HG03378 (cell line): ENCODE data around the gene EEFSEC.

Source experiments
- ATAC-seq: cut with Tn5 transposase; IDR thresholded peaks from one replicate; pipeline ENCODE4 v1.9.1; 2021; ENCODE audit warnings: mild to moderate bottlenecking, moderate library complexity; ENCODE audit not compliant: unreplicated experiment

EEFSEC gene

GRCh38 chr3:128310286-128311058, 157.2 kb downstream of the EEFSEC start:
- ATAC-seq, result no peak

- ATAC-seq, result no peak
Measured at GRCh38 chr3:128311441-128311844, 158.2 kb downstream of the EEFSEC start.

DNA sequence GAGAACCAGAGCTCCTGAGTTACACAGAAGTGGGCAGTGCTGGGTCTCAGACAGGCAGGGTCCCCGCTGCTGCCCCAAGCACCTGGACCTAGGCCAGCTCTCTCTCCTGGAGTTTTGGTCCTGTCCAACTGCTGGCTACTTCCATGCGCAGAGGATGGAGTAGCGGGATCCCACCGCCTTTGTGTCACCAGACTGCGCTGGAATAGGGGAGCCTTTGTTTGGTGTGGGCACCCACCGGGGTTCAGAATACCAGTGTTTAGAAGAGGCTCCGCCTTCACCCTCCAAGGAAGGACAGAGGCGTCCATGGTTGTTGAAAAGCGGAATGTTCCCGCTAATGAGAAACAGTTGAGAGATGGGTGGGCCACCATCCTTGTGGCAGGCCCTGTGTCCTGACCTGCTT, 159.0 kb downstream of the EEFSEC start:
- ATAC-seq, result no peak

DNA sequence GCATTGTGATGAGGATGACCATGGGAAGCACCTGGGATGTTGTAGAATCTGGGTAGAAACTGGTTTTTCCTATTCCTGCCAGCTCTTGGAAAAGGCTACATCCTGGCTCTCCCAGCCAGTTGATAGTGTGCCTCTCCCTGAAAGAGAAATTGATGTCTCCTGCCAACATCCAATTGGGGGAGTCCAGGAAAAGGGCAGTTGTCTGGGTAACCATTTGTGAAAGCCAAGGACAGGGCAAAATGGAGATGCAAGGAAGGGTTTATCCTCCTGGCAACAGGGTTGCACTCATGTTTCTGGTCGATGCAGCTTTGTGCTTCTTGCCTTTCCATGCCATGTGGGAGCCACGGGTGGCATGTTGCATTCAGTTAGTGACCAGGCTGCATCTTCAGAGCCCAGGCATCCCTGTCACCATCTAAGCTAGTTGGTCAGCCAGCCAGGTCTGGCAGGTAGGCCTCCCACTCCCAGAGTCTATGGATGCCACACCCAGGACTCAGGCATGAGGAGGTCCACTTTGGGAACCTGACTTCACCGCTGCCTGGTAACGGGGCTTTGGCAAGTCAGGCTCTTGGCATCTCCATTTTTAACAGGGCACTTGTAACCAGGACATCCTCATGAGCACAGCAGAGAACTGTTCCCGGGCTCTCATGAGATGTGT, 159.9 kb downstream of the EEFSEC start:
- no peak for ATAC-seq

DNA sequence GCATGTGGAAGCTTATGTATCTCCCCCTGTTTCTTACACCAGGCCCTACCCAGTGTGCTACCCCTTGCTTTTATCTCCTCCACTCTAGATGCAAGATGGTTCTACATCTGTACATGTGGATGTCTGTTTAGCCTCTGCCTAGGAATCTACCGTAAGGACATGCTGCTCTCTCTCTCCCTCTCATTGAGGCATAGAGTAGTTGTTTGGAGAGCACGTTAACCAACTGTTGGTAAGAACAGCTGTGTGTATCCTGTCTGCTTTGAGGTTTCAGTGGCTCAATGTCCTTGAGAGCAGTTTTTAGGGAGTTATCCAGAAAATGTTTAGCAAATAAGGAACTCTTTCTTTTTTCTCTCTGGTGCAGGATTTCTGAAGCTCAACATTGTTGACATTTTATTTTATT, 160.7 kb downstream of the EEFSEC start:
- ATAC-seq, result no peak

GRCh38 chr3:128315313-128315712, 162.0 kb downstream of the EEFSEC start:
- no peak for ATAC-seq

GRCh38 chr3:128316481-128316891, 163.2 kb downstream of the EEFSEC start:
- no peak for ATAC-seq

DNA sequence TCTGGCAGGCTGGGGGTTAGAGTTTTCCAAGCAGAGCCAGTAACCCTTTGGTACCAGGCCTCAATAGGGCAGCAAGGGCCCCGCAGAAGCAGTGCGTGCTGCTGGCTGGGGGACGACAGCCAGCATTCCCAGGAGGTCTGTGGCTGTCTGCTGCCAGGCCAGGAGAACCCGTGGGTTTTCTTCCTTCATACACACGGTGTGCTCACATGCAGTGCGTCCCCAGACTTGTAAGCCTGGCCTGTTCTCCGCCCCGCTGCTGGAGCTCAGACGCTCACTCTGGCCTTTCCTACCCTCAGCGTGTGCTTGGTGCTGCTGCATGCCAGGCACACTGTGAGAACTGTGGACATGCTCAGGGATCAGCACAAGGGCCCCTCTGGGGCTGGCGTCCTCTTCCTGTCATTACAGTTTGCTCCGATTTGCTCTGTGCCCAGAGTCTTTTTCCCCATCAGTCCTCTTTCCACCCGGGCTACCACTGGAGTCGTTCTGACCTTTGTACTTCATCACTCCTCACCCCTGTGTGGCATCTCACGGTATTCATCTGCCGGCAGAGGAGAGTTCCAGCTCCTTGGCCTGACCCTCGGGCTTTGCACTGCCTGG, 163.9 kb downstream of the EEFSEC start:
- ATAC-seq, result no peak

DNA sequence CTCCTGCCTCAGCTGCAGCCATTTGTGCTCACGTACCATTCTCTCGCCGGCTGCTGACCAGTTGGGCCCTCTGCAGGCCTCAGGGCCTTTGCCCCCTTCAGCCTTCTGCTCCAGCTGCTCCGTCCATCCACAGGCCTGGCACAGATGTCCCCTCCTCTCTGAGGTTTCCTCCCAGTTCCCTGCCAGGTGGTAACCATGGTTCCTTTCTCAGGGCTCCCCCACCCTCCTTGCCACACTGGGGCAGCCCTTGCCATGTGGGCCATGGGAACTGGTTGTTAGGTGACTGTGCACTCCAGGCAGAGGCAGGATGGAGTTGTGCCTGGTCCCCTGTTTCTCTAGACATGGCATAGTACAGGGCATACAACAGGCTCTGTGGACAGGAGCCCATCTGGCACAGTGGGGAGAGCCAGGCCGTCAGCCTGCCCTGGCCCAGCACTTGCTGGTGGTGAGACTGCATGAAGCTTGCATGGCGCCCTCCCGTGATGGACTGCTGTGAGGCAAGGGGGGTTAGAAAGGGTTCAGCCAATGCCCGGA, 164.5 kb downstream of the EEFSEC start:
- no peak for ATAC-seq

- ATAC-seq, result no peak
Measured at GRCh38 chr3:128318275-128318941, 165.1 kb downstream of the EEFSEC start.

DNA sequence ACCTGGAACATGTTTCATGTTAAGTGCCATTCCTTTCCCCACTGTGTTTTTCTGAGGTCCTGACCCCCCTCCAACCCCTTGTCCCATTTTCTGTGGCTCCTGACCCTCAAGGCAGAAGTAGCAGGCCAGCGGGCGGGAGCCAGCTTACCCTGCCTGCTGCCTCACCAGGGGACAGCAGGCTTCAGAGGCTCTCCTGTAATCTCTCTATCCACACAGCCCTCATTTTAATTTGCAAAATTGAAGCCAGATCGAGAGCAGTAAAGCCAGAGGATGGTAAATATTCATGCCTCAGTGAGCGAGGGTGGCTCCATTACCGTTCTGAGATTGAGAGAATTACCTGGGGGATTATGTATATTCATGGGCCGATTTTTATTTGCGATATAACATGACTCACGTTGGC, 165.8 kb downstream of the EEFSEC start:
- ATAC-seq, result no peak

DNA sequence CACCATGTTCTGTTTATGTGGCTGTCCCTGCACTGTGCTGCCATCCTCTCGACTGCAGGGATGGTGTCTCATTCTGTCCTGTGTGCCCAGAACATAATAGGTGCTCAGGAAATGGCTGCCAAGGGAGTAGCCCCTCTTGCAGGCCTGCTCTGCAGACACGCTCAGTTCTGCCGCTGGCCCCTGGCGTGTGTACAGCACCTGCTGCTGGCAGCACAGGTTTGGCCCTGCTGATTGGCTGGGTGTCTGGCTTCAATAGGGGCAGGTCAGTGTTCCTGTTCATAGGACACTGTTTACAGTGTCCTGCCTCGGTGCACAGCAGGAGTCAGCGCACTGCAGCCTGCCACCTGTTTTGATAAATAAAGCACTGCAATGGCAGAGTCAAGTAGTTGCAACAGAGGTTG, 166.5 kb downstream of the EEFSEC start:
- ATAC-seq, result no peak

GRCh38 chr3:128320551-128321340, 167.5 kb downstream of the EEFSEC start:
- no peak for ATAC-seq

- no peak for ATAC-seq
Measured at GRCh38 chr3:128321418-128321817, 168.1 kb downstream of the EEFSEC start.

DNA sequence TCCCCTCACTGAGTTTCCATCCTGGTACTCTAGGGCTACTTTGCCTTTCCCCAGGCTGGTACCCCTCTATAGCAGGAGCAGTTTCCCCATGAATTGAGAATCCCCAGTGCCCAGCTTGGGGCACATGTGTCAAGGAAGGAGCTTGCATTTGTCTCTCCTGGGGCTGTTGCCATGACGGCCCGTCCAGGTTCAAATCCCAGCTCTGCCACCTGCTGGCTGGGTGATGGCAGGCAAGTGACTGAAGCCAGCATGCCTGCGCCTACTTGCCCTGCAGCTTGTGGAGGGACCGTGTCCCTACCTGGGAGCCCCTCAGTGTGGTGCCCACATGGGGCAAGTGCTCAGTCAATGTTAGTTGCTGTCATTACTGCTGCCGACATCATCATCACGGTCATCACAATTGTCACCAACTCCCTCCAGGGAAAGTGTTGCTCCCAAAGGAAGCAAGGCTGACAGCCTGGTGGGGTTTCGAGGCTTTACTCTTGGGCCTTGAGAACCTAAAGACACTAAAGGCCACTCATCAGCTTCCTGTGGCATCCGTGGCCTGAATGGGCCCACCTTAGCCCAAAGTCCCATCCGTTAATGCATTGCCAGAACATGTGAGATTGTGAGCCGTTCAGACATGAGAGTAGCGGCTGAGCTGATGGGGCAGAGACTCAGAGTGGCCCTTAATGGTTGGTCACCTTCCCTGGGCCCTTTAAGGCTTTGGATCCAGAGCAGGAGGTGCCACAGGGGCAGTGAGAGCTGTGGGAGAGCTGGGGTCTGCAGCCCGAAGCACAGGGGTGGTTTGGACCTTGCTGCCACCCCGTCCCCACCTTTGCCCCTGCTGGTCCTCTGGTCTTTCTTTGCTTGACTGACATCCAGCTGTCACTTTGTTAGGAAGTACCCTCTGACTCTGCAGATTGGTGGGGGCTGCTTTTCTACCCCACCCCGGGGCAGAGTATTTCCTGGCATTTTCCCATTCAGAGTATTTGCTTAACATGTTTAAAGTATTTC, 169.0 kb downstream of the EEFSEC start:
- ATAC-seq, result no peak

DNA sequence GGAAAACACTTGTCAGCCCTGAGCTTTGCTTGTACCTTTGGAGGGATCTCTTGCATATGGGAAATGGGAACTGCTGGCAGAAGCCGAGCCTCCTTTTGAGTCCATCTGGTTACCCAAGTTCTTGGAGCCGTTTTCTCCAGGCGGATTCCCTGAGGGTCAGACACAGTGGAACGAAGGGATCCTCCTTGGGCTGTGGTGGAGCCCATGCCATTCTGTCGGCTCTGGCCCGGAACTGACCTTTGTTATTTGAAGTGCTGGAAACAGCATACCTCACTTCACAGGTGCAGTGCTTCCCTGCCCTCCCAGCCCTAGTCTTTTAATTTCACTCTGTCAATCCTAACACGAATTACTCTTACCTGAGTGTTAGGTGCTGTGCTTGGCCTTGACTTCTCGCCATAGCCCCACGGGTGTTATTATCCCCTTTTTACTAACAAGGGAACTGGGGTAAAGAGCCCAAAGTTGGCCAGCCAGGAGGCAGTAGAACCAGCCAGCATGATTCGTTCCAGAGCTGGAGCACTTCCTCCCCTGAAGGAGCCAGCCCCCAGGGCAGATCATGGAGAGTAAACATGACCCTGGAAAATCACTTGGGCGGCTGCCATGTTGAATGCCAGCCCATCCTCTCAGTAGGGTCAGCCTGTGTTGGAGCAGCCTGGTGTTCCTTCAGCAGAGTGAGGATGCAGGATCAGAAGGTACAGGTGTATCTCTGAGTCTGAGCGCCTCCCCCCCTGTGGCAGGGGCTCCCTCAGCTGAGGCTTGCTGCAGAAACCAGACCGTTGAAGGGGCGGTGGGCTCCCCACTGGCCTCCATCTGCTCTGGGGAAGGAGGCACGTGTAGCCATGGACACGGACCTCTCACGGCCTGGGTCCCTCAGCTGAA, 170.2 kb downstream of the EEFSEC start:
- no peak for ATAC-seq

GRCh38 chr3:128324911-128325592, 171.8 kb downstream of the EEFSEC start:
- no peak for ATAC-seq
